Neuronal stem cell (in vitro differentiated cells): ENCODE measurements around the gene CUX1.

Experiments
- DNase-seq: peaks from one replicate; pipeline ENCODE4 v3.0.0-alpha.2; 2013; ENCODE audit warnings: low spot score
- H2AFZ ChIP-seq: one replicate; pipeline ENCODE4 v1.6.1; 2013; ENCODE audit warnings: mild to moderate bottlenecking, low read length, inconsistent platforms
- H2AK5ac ChIP-seq: 2 replicates; pipeline ENCODE4 v1.6.1; 2013; ENCODE audit warnings: low read depth, mild to moderate bottlenecking, inconsistent platforms, low read length, moderate library complexity, mixed read lengths
- H2BK120ac ChIP-seq: 2 replicates; pipeline ENCODE4 v1.6.1; 2013; ENCODE audit warnings: low read depth, mild to moderate bottlenecking, inconsistent platforms, low read length, moderate library complexity, mixed read lengths
- H2BK12ac ChIP-seq: one replicate; pipeline ENCODE4 v1.6.1; 2013; ENCODE audit warnings: low read length, inconsistent platforms
- H2BK15ac ChIP-seq: 2 replicates; pipeline ENCODE4 v1.6.1; 2013; ENCODE audit warnings: mild to moderate bottlenecking, low read length, inconsistent platforms, mixed read lengths
- H2BK5ac ChIP-seq: one replicate; pipeline ENCODE4 v1.6.1; 2013; ENCODE audit warnings: inconsistent platforms, mild to moderate bottlenecking, low read length, moderate library complexity
- H3K14ac ChIP-seq: one replicate; pipeline ENCODE4 v1.6.1; 2013; ENCODE audit warnings: low read length, inconsistent platforms
- H3K18ac ChIP-seq: 2 replicates; pipeline ENCODE4 v1.6.1; 2013; ENCODE audit warnings: low read length, inconsistent platforms
- H3K23ac ChIP-seq: 2 replicates; pipeline ENCODE4 v1.6.1; 2013; ENCODE audit warnings: low read depth, mild to moderate bottlenecking, mixed read lengths, low read length, inconsistent platforms; ENCODE audit not compliant: poor library complexity
- H3K27ac ChIP-seq: replicated peaks from 3 replicates; pipeline ENCODE4 v1.5.1; 2013; ENCODE audit warnings: low read length, inconsistent platforms
- H3K27me3 ChIP-seq, 3 experiments: 2 replicates each; pipeline ENCODE4 v1.6.1; 2013; ENCODE audit warnings: low read length in 3 of 3, mild to moderate bottlenecking in 2 of 3, inconsistent platforms in 1 of 3, low read depth in 1 of 3, mixed read lengths in 1 of 3, moderate library complexity in 1 of 3; ENCODE audit not compliant: control insufficient read depth in 3 of 3, insufficient read depth in 3 of 3
- H3K36me3 ChIP-seq, 2 donors: replicated peaks in 1 of 2; 2 replicates each; pipeline ENCODE4 v1.6.1; 2013; ENCODE audit warnings: low read length in 2 of 2; ENCODE audit not compliant: control insufficient read depth in 2 of 2, insufficient read depth in 2 of 2
- H3K4ac ChIP-seq: 2 replicates; pipeline ENCODE4 v1.6.1; 2013; ENCODE audit warnings: inconsistent platforms, mild to moderate bottlenecking, low read length, moderate library complexity
- H3K4me1 ChIP-seq, 2 donors: 1 replicate in 1 of 2; 2 replicates in 1 of 2; pipeline ENCODE4 v1.6.1; 2013; ENCODE audit warnings: low read length in 2 of 2, low read depth in 1 of 2; ENCODE audit not compliant: control insufficient read depth in 2 of 2, insufficient read depth in 1 of 2
- H3K4me2 ChIP-seq: one replicate; pipeline ENCODE4 v1.6.1; 2013; ENCODE audit warnings: mild to moderate bottlenecking, low read length, inconsistent platforms; ENCODE audit not compliant: insufficient read depth, poor library complexity, severe bottlenecking
- H3K4me3 ChIP-seq, 2 donors: 2 replicates each; pipeline ENCODE4 v1.5.1; 2013; ENCODE audit warnings: low read length in 2 of 2, mild to moderate bottlenecking in 2 of 2, inconsistent platforms in 1 of 2, moderate library complexity in 1 of 2
- H3K79me1 ChIP-seq: one replicate; pipeline ENCODE4 v1.6.1; 2013; ENCODE audit warnings: low read depth, mild to moderate bottlenecking, inconsistent platforms, low read length, moderate library complexity
- H3K9ac ChIP-seq: one replicate; pipeline ENCODE4 v1.6.1; 2013; ENCODE audit warnings: mild to moderate bottlenecking, low read depth, low read length, inconsistent platforms; ENCODE audit not compliant: poor library complexity
- H3K9me3 ChIP-seq, 2 donors: replicated peaks in 1 of 2; 2 replicates each; pipeline versions ENCODE3 to v1.6.1; 2013; ENCODE audit warnings: low read length in 2 of 2, mild to moderate bottlenecking in 2 of 2, inconsistent platforms in 1 of 2, low read depth in 1 of 2, mixed read lengths in 1 of 2, moderate library complexity in 1 of 2; ENCODE audit not compliant: control insufficient read depth in 2 of 2, insufficient read depth in 1 of 2
- H4K8ac ChIP-seq: one replicate; pipeline ENCODE4 v1.6.1; 2013; ENCODE audit warnings: low read depth, mild to moderate bottlenecking, inconsistent platforms, low read length, moderate library complexity
- H4K91ac ChIP-seq: one replicate; pipeline ENCODE4 v1.6.1; 2013; ENCODE audit warnings: low read length, low read depth, mild to moderate bottlenecking, inconsistent platforms; ENCODE audit not compliant: poor library complexity
- WGBS, 2 donors: extraction: QIAGEN DNeasy Blood & Tissue Kit; methylation state at CpG; one replicate each; pipeline ENCODE4 v1.1.7; 2013; ENCODE audit warnings: missing lambda C conversion rate in 2 of 2, mixed read lengths in 1 of 2; ENCODE audit not compliant: insufficient read length in 2 of 2, insufficient replicate concordance in 1 of 2; ENCODE audit errors: extremely low coverage in 2 of 2; 5-methylcytosine and 5-hydroxymethylcytosine counted together

CUX1 gene

DNA sequence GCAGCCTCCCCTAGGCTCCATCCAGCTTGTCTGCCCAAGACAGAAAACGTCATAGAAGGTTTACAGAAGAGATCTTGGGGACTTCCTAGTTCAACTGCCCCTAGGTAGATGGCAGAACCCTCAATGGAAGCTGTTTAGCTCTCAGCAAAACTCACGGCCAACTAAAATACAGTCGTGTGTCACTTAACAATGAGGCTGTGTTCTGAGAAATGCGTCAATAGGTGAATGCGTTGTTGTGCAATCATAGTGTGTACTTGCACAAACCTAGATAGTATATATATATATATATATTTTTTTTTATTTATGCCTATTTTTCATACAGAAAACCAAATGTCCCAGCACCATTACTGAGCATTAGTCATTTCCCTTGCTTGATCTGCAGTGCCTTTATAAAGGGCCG is 368.9 kb downstream of the CUX1 start:
- Histone ChIP-seq H3K14ac (no peak overlapping the region), H3K27me3 (no peaks in the 10 kb centered on the region), H3K4me1 (peaks cover 0 to 3% of the 10 kb centered on the region in 2 donors), H3K27ac (no peak overlapping the region), H2BK15ac (no peak overlapping the region), H3K36me3 (peaks cover 32 to 71% of the 10 kb centered on the region in 2 donors), H2AFZ (no peak overlapping the region), H3K4ac (no peak overlapping the region), H2BK120ac (no peak overlapping the region), H3K23ac (no peak overlapping the region), H2BK12ac (no peak overlapping the region), H3K4me3 (no peak overlapping the region), H4K8ac (no peak overlapping the region), H3K79me1 (peaks cover 6% of the 10 kb centered on the region), H2BK5ac (no peak overlapping the region), H2AK5ac (no peak overlapping the region), H3K4me2 (no peak overlapping the region), H3K18ac (no peak overlapping the region), H4K91ac (no peak overlapping the region), H3K9ac (no peak overlapping the region), H3K9me3 (peaks cover 0 to 3% of the 10 kb centered on the region in 2 donors)
- no peak for DNase-seq
- no CpG with 5 or more reads among the region's 6 CpGs for WGBS, 2 donors

DNA sequence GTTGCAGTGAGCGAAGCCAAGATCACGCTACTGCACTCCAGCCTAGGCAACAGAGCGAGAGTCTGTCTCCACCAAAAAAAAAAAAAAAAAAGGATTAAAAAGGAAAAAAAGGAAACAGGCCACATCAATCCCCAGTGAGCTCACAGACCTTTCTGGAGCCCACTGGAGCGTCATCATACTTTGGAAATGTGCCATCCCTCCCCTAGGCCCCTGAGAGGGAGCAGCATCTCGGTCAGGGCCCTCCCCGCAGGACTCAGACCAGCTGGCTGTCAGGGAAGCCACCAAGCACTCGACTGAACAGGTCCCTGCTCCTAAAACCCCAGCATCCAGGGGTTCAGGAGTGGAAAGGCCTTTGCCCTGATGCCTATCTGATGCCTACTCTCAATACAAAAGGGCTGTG is 371.3 kb downstream of the CUX1 start:
- no peak overlapping the region for H2AFZ ChIP-seq
- H3K36me3 ChIP-seq, result peaks cover 33 to 77% of the 10 kb centered on the region in 2 donors
- no peak overlapping the region for H3K27ac ChIP-seq
- H3K4me1 ChIP-seq, result peaks cover 0 to 3% of the 10 kb centered on the region in 2 donors
- H3K4me2 ChIP-seq, result no peak overlapping the region
- H2BK5ac ChIP-seq, result no peak overlapping the region
- no peak overlapping the region for H3K23ac ChIP-seq
- H2BK15ac ChIP-seq, result no peak overlapping the region
- H4K91ac ChIP-seq, result no peak overlapping the region
- no peak overlapping the region for H4K8ac ChIP-seq
- WGBS, 2 donors, result no CpG with 5 or more reads among the region's 7 CpGs
- no peak overlapping the region for H3K18ac ChIP-seq
- no peak overlapping the region for H2BK12ac ChIP-seq
- peaks cover 6% of the 10 kb centered on the region for H3K79me1 ChIP-seq
- no peak overlapping the region for H3K4me3 ChIP-seq
- no peak overlapping the region for H3K9ac ChIP-seq
- DNase-seq, result no peak
- no peaks in the 10 kb centered on the region for H3K27me3 ChIP-seq
- H3K14ac ChIP-seq, result no peak overlapping the region
- H2BK120ac ChIP-seq, result no peak overlapping the region
- H3K9me3 ChIP-seq, result peaks cover 0 to 1% of the 10 kb centered on the region in 2 donors
- no peak overlapping the region for H2AK5ac ChIP-seq
- H3K4ac ChIP-seq, result no peak overlapping the region

DNA sequence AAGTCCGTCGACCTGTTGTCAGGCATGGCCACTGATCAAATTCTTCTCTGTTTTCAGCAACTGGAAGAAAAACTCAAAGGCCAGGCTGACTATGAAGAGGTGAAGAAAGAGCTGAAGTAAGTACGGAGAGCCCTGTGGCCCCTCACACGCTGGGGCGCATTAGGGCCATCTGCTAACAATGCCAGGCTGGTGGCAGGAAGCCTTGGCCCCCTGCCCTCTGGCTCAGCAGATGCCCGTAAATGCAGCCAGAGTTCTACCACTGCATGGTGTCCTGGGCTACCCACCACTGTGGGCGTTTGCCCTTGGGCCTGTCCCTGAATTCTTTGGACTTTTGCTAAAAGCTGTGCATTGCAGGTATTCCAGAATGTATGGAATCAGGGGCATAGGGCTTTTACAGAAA is 372.3 kb downstream of the CUX1 start:
- Histone ChIP-seq H2AK5ac (no peak overlapping the region), H4K8ac (no peak overlapping the region), H3K4me1 (peaks cover 0 to 3% of the 10 kb centered on the region in 2 donors), H2BK15ac (no peak overlapping the region), H3K9ac (no peak overlapping the region), H3K27me3 (no peaks in the 10 kb centered on the region), H2BK120ac (no peak overlapping the region), H3K9me3 (peaks cover 0 to 1% of the 10 kb centered on the region in 2 donors), H4K91ac (no peak overlapping the region), H3K27ac (no peak overlapping the region), H3K79me1 (peaks cover 6% of the 10 kb centered on the region), H3K4ac (no peak overlapping the region), H3K4me3 (peak overlapping the region in 1 of 2 donors; percentile 39), H2BK12ac (no peak overlapping the region), H3K14ac (no peak overlapping the region), H3K4me2 (no peak overlapping the region), H3K23ac (no peak overlapping the region), H2BK5ac (peak overlapping the region; percentile 5), H3K36me3 (peaks cover 32 to 77% of the 10 kb centered on the region in 2 donors), H3K18ac (peak overlapping the region; percentile 16), H2AFZ (no peak overlapping the region)
- no peak for DNase-seq
- no CpG with 5 or more reads among the region's 7 CpGs for WGBS, 2 donors

DNA sequence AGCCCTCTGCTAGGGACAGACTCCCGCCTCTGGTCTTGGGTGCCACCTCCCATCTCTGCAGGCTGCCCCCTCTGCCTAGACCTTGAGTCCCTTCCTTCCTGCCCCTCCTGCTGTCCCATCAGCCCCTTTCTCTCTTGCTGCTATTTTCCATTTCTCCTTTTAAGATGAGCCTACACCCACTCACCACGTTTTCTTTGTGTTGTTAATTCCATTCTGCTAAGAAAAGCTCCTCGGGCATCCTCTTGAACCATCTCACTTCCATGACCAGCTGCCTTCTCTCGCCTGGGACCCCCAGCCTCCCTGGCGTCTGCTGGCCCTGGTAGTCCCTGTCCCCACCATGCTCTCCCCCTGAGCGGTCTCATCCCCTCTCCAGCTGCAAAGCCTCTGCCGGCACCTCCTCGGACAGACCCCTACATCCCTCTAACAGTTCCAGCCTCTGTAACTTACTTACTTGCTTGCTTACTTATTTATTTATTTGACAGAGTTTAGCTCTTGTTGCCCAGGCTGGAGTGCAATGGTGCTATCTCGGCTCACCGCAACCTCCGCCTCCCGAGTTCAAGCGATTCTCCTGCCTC is 373.4 kb downstream of the CUX1 start:
- Histone ChIP-seq H2BK120ac (no peak overlapping the region), H4K91ac (no peak overlapping the region), H3K14ac (peak overlapping the region; percentile 4), H2BK15ac (no peak overlapping the region), H2AFZ (no peak overlapping the region), H2BK5ac (no peak overlapping the region), H3K18ac (no peak overlapping the region), H3K36me3 (peaks cover 31 to 77% of the 10 kb centered on the region in 2 donors), H3K9ac (no peak overlapping the region), H3K27ac (no peak overlapping the region), H3K4me1 (peaks cover 0 to 3% of the 10 kb centered on the region in 2 donors), H3K27me3 (no peaks in the 10 kb centered on the region), H3K23ac (peak overlapping the region; percentile 52), H3K4ac (no peak overlapping the region), H3K4me3 (no peak overlapping the region), H2BK12ac (no peak overlapping the region), H3K79me1 (peaks cover 6% of the 10 kb centered on the region), H3K4me2 (no peak overlapping the region), H4K8ac (no peak overlapping the region), H3K9me3 (no peaks in the 10 kb centered on the region), H2AK5ac (no peak overlapping the region)
- no CpG with 5 or more reads among the region's 13 CpGs for WGBS, 2 donors
- no peak for DNase-seq
